HepG2 (cell line): ENCODE measurements around the gene GDPD1. TPM values are rescaled to one million over a fixed set of nuclear protein-coding genes. Genes with fewer than 3 reads are reported as not detected.
A peak's percentile ranks its signal among the peaks of the same experiment; 100 is the strongest.

Experiments used
- ARHGAP35 ChIP-seq: sonication (generic); formaldehyde crosslinking; IDR thresholded peaks from 2 replicates; pipeline ENCODE4 v1.9.0; 2022; ENCODE audit warnings: mild to moderate bottlenecking, inconsistent platforms, moderate library complexity, missing genetic modification reagents, borderline replicate concordance
- DMAP1 ChIP-seq: IDR thresholded peaks from 2 replicates; pipeline ENCODE4 v1.6.1; 2016
- FLYWCH1 ChIP-seq: sonication (generic); formaldehyde crosslinking; IDR thresholded peaks from 2 replicates; pipeline ENCODE4 v1.8.1; 2023; ENCODE audit warnings: mild to moderate bottlenecking, missing genetic modification reagents
- HDAC1 ChIP-seq: sonication (generic); formaldehyde crosslinking; IDR thresholded peaks from 2 replicates; pipeline ENCODE4 v1.5.1; 2020; ENCODE audit warnings: mild to moderate bottlenecking, missing genetic modification reagents
- HDAC2 ChIP-seq: sonication (generic); formaldehyde crosslinking; IDR thresholded peaks from 2 replicates; pipeline ENCODE4 v1.4.0; 2020; ENCODE audit warnings: missing genetic modification reagents
- KDM3A ChIP-seq: IDR thresholded peaks from 2 replicates; pipeline ENCODE4 v1.6.1; 2018; ENCODE audit warnings: low read depth, missing compliant biosample characterization
- SALL1 ChIP-seq: sonication (generic); formaldehyde crosslinking; IDR thresholded peaks from 2 replicates; pipeline ENCODE4 v1.8.0; 2022; ENCODE audit warnings: mild to moderate bottlenecking, missing genetic modification reagents
- SP4 ChIP-seq: sonication (generic); formaldehyde crosslinking; IDR thresholded peaks from 2 replicates; pipeline ENCODE4 v1.8.1; 2023; ENCODE audit warnings: mild to moderate bottlenecking, missing genetic modification reagents
- ZMYM4 ChIP-seq: sonication (generic); formaldehyde crosslinking; IDR thresholded peaks from 2 replicates; pipeline ENCODE4 v1.8.1; 2023; ENCODE audit warnings: mild to moderate bottlenecking, missing genetic modification reagents
- ZNF12 ChIP-seq: sonication (generic); formaldehyde crosslinking; IDR thresholded peaks from 2 replicates; pipeline ENCODE4 v1.5.0; 2020; ENCODE audit warnings: missing genetic modification reagents
- ZNF567 ChIP-seq: sonication (generic); formaldehyde crosslinking; IDR thresholded peaks from 2 replicates; pipeline ENCODE4 v1.8.1; 2023; ENCODE audit warnings: mild to moderate bottlenecking, missing genetic modification reagents, borderline replicate concordance
- ZNF879 ChIP-seq: sonication (generic); formaldehyde crosslinking; IDR thresholded peaks from 2 replicates; pipeline ENCODE4 v1.8.1; 2023; ENCODE audit warnings: missing genetic modification reagents
- polyA plus RNA-seq, 8 experiments: library from polyadenylated mRNA; depleted of rRNA in 3 of 8; stranded (reverse) in 7 of 8; unstranded in 1 of 8; fragments of >200 nt; fragmentation: Illumina TruSeq in 4 of 8; extraction: Trizol in 4 of 8; gene quantifications; 2 replicates each; pipeline versions ENCODE4 v1.2.1 to v1.2.3, GENCODE V29; 2011 to 2016; ENCODE audit warnings: low read depth in 4 of 8, missing spikeins in 1 of 8, mixed read lengths in 1 of 8; ENCODE audit not compliant: insufficient read depth in 1 of 8
- total RNA-seq, 5 experiments: library from RNA; depleted of rRNA; stranded (reverse); fragments of >200 nt; fragmentation: Illumina TruSeq; extraction: Trizol; gene quantifications; 2 replicates each; pipeline ENCODE4 v1.2.3, GENCODE V29; 2016; ENCODE audit warnings: low read depth in 1 of 5
- TF ChIP-seq, protein P1 (sequence below): sonication (generic); formaldehyde crosslinking; IDR thresholded peaks from 2 replicates; pipeline ENCODE4 v1.4.0; 2020; ENCODE audit warnings: missing genetic modification reagents
- TF ChIP-seq, protein P2 (sequence below): sonication (generic); formaldehyde crosslinking; IDR thresholded peaks from 2 replicates; pipeline ENCODE4 v1.5.0; 2020; ENCODE audit warnings: mild to moderate bottlenecking, missing genetic modification reagents, borderline replicate concordance
- TF ChIP-seq, protein P3 (sequence below): sonication (generic); formaldehyde crosslinking; IDR thresholded peaks from 2 replicates; pipeline ENCODE4 v1.8.1; 2023; ENCODE audit warnings: mild to moderate bottlenecking, moderate library complexity, missing genetic modification reagents
- TF ChIP-seq, protein P4 (sequence below): sonication (generic); formaldehyde crosslinking; IDR thresholded peaks from 2 replicates; pipeline ENCODE4 v1.4.0; 2020; ENCODE audit warnings: missing genetic modification reagents, borderline replicate concordance
- TF ChIP-seq, protein P5 (sequence below): IDR thresholded peaks from 2 replicates; pipeline ENCODE4 v1.6.1; 2016; ENCODE audit warnings: low read depth, borderline replicate concordance

Gene GDPD1
- total and polyA plus RNA-seq, 2 of the 13 experiments (the other 11 are each of a cell fraction or from before 2014, with no cell fraction given): 6.0 to 7.7 TPM

DNA sequence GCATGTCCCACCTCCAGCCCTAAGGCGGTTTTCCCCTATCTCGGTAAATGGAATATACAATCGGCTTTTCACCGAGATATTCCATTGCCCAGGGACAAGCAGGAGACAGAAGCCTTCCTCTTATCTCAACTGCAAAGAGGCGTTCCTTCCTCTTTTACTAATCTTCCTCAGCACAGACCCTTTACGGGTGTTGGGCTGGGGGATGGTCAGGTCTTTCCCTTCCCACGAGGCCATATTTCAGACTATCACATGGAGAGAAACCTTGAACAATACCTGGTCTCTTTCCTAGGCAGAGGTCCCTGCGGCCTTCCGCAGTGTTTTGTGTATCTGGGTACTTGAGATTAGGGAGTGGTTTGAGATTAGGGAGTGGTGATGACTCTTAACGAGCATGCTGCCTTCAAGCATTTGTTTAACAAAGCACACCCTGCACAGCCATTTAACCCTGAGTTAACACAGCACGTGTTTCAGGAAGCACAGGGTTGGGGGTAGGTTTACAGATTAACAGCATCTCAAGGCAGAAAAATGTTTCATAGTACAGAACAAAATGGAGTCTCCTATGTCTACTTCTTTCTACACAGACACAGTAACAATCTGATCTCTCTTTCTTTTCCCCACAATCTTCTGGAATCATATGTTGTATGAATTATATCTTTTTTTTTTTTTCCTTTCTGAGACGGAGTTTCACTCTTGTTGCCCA lies 70.1 kb downstream of the GDPD1 start (continued):
- TF ChIP-seq KDM3A (CRISPR knock-in tag) (peak; percentile 48; the same call in 1 of the 2 replicates), ZNF567 (CRISPR knock-in tag) (peak; percentile 79; the same call in 1 of the 2 replicates), DMAP1 (CRISPR knock-in tag) (peak; percentile 74; the same call in 1 of the 2 replicates), ZMYM4 (peak; percentile 54), ZNF879 (CRISPR knock-in tag) (0 out of 2 replicates have a peak, but pooled peaks have one; percentile 57), ZNF12 (CRISPR knock-in tag) (0 out of 2 replicates have a peak, but pooled peaks have one; percentile 9), SALL1 (CRISPR knock-in tag) (peak; percentile 48), ARHGAP35 (CRISPR knock-in tag) (0 out of 2 replicates have a peak, but pooled peaks have one; percentile 39), SP4 (CRISPR knock-in tag) (0 out of 2 replicates have a peak, but pooled peaks have one; percentile 31), FLYWCH1 (0 out of 2 replicates have a peak, but pooled peaks have one; percentile 57), HDAC2 (CRISPR knock-in tag) (peak; percentile 38; the same call in 1 of the 2 replicates), HDAC1 (CRISPR knock-in tag) (0 out of 2 replicates have a peak, but pooled peaks have one; percentile 32)
- TF ChIP-seq, protein P1, sequence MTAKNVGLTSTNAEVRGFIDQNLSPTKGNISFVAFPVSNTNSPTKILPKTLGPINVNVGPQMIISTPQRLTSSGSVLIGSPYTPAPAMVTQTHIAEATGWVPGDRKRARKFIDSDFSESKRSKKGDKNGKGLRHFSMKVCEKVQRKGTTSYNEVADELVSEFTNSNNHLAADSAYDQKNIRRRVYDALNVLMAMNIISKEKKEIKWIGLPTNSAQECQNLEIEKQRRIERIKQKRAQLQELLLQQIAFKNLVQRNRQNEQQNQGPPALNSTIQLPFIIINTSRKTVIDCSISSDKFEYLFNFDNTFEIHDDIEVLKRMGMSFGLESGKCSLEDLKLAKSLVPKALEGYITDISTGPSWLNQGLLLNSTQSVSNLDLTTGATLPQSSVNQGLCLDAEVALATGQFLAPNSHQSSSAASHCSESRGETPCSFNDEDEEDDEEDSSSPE (CRISPR knock-in tag): peak; percentile 47; the same call in 1 of the 2 replicates
- TF ChIP-seq, protein P2, sequence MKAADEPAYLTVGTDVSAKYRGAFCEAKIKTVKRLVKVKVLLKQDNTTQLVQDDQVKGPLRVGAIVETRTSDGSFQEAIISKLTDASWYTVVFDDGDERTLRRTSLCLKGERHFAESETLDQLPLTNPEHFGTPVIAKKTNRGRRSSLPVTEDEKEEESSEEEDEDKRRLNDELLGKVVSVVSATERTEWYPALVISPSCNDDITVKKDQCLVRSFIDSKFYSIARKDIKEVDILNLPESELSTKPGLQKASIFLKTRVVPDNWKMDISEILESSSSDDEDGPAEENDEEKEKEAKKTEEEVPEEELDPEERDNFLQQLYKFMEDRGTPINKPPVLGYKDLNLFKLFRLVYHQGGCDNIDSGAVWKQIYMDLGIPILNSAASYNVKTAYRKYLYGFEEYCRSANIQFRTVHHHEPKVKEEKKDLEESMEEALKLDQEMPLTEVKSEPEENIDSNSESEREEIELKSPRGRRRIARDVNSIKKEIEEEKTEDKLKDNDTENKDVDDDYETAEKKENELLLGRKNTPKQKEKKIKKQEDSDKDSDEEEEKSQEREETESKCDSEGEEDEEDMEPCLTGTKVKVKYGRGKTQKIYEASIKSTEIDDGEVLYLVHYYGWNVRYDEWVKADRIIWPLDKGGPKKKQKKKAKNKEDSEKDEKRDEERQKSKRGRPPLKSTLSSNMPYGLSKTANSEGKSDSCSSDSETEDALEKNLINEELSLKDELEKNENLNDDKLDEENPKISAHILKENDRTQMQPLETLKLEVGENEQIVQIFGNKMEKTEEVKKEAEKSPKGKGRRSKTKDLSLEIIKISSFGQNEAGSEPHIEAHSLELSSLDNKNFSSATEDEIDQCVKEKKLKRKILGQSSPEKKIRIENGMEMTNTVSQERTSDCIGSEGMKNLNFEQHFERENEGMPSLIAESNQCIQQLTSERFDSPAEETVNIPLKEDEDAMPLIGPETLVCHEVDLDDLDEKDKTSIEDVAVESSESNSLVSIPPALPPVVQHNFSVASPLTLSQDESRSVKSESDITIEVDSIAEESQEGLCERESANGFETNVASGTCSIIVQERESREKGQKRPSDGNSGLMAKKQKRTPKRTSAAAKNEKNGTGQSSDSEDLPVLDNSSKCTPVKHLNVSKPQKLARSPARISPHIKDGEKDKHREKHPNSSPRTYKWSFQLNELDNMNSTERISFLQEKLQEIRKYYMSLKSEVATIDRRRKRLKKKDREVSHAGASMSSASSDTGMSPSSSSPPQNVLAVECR: peak; percentile 38; the same call in 1 of the 2 replicates
- TF ChIP-seq, protein P3, sequence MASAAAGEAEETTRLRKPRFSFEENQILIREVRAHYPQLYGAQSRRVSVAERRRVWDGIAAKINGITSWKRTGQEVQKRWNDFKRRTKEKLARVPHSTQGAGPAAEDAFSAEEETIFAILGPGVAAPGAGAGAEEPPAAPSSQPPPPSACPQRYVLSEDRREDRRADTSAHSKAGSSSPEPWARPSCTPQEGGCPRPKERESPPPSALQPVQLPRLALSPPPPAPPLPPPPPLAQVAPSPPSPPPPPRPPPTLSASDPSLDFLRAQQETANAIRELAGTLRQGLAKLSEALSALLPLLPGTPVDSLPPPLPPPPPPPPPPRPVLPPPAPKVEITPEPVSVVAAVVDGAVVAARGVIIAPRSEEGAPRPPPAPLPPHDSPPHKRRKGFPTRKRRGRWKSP (CRISPR knock-in tag): 0 out of 2 replicates have a peak, but pooled peaks have one; percentile 61
- TF ChIP-seq, protein P4, sequence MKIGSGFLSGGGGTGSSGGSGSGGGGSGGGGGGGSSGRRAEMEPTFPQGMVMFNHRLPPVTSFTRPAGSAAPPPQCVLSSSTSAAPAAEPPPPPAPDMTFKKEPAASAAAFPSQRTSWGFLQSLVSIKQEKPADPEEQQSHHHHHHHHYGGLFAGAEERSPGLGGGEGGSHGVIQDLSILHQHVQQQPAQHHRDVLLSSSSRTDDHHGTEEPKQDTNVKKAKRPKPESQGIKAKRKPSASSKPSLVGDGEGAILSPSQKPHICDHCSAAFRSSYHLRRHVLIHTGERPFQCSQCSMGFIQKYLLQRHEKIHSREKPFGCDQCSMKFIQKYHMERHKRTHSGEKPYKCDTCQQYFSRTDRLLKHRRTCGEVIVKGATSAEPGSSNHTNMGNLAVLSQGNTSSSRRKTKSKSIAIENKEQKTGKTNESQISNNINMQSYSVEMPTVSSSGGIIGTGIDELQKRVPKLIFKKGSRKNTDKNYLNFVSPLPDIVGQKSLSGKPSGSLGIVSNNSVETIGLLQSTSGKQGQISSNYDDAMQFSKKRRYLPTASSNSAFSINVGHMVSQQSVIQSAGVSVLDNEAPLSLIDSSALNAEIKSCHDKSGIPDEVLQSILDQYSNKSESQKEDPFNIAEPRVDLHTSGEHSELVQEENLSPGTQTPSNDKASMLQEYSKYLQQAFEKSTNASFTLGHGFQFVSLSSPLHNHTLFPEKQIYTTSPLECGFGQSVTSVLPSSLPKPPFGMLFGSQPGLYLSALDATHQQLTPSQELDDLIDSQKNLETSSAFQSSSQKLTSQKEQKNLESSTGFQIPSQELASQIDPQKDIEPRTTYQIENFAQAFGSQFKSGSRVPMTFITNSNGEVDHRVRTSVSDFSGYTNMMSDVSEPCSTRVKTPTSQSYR (CRISPR knock-in tag): peak; percentile 70; the same call in 1 of the 2 replicates
- TF ChIP-seq, protein P5, sequence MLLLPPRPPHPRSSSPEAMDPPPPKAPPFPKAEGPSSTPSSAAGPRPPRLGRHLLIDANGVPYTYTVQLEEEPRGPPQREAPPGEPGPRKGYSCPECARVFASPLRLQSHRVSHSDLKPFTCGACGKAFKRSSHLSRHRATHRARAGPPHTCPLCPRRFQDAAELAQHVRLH (CRISPR knock-in tag): 0 out of 2 replicates have a peak, but pooled peaks have one; percentile 57
